AG04450 (cell line): ENCODE results near the gene CYGB. TPM values are rescaled to one million over a fixed set of nuclear protein-coding genes. Genes with fewer than 3 reads are reported as not detected.

Experiments used
- CTCF ChIA-PET: fragments of 300-600, 350-600 bp; formaldehyde crosslinking; extraction: SDS; loops from one replicate; lab custom pipeline; 2022; ENCODE audit warnings: antibody characterized with exemption, inconsistent platforms; lab: Charles Lee
- POLR2A ChIA-PET: fragments of 350-600 bp; formaldehyde crosslinking; extraction: SDS; loops from one replicate; lab custom pipeline; 2021; ENCODE audit warnings: antibody characterized with exemption, inconsistent platforms; lab: Yijun Ruan, JAX
- DNase-seq: peaks from one replicate; pipeline ENCODE4 v3.0.0-alpha.2; 2011; ENCODE audit warnings: low read depth, low spot score
- H3K27ac ChIP-seq: one replicate; pipeline ENCODE4 v1.5.1; 2012; ENCODE audit warnings: low read depth, low read length, control low read depth
- H3K27me3 ChIP-seq: one replicate; pipeline ENCODE4 v1.6.0; 2012; ENCODE audit warnings: low read length; ENCODE audit not compliant: control insufficient read depth, insufficient read depth
- H3K4me3 ChIP-seq: 2 replicates; pipeline ENCODE4 v1.5.1; 2011; ENCODE audit warnings: mild to moderate bottlenecking, low read depth, low read length, control low read depth
- H3K9me3 ChIP-seq: 2 replicates; pipeline ENCODE4 v1.5.1; 2012; ENCODE audit warnings: low read length; ENCODE audit not compliant: control insufficient read depth, insufficient read depth
- polyA plus RNA-seq: library from polyadenylated mRNA; depleted of rRNA; stranded (reverse); fragments of >200 nt; gene quantifications from 2 replicates; pipeline ENCODE4 v1.2.3, GENCODE V29; 2011
- TF ChIP-seq, protein P1 (sequence below): IDR thresholded peaks from 2 replicates; pipeline ENCODE4 v1.5.1; 2011; ENCODE audit warnings: low read depth, low read length, control low read depth, inconsistent platforms

CYGB gene
- polyA plus RNA-seq, 1 experiment = 7.4 TPM

DNA sequence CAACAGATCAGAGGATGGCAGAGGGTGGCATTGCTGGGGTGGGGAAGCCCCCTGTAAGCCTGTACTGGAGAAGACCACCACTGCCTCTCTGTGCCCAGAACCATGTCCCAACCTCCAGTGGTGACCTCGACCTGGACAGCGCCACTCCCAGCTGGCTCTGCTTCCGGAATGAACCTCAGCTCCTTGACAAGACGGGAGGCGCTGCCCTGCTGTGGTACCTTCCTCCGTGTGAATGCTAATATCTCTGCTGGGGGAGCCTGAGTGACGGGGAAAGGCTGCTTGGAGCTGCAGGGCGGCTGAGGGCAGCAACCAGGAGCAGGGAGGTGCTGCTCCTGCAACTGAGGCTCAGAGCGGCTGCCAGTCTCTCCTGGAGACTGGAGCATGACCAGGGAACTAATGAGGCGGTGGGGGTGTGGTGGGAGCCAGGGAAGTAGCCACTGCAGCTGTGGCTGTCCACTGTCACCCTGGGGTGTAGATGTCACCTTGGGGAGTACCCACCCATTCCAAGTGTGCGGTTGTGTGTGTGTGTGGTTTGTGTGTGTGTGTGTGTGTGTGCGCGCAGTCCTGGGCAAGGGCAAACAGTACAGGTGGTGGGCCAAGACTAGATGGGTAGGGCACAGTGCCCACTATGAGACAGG is 8.5 kb upstream of the CYGB start:
- DNase-seq = no peak
- ChIA-PET CTCF (interaction anchor here (0.7 to 4.8 kb wide), 11 partner anchors 11 to 169 kb away, joined by 3 to 41 read pairs (median 6); no protein-coding TSS in a partner anchor), POLR2A (interaction anchor here (0.5 to 1.7 kb wide), 11 partner anchors 9 to 1649 kb away, joined by 3 to 14 read pairs (median 5); partner anchors contain the start of genes CYGB and MFSD11)
- Histone ChIP-seq H3K27ac (peak overlapping the region; percentile 68), H3K4me3 (no peak overlapping the region), H3K9me3 (no peaks in the 10 kb centered on the region), H3K27me3 (peaks cover 2% of the 10 kb centered on the region)
- TF ChIP-seq, protein P1, sequence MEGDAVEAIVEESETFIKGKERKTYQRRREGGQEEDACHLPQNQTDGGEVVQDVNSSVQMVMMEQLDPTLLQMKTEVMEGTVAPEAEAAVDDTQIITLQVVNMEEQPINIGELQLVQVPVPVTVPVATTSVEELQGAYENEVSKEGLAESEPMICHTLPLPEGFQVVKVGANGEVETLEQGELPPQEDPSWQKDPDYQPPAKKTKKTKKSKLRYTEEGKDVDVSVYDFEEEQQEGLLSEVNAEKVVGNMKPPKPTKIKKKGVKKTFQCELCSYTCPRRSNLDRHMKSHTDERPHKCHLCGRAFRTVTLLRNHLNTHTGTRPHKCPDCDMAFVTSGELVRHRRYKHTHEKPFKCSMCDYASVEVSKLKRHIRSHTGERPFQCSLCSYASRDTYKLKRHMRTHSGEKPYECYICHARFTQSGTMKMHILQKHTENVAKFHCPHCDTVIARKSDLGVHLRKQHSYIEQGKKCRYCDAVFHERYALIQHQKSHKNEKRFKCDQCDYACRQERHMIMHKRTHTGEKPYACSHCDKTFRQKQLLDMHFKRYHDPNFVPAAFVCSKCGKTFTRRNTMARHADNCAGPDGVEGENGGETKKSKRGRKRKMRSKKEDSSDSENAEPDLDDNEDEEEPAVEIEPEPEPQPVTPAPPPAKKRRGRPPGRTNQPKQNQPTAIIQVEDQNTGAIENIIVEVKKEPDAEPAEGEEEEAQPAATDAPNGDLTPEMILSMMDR = no peak

DNA sequence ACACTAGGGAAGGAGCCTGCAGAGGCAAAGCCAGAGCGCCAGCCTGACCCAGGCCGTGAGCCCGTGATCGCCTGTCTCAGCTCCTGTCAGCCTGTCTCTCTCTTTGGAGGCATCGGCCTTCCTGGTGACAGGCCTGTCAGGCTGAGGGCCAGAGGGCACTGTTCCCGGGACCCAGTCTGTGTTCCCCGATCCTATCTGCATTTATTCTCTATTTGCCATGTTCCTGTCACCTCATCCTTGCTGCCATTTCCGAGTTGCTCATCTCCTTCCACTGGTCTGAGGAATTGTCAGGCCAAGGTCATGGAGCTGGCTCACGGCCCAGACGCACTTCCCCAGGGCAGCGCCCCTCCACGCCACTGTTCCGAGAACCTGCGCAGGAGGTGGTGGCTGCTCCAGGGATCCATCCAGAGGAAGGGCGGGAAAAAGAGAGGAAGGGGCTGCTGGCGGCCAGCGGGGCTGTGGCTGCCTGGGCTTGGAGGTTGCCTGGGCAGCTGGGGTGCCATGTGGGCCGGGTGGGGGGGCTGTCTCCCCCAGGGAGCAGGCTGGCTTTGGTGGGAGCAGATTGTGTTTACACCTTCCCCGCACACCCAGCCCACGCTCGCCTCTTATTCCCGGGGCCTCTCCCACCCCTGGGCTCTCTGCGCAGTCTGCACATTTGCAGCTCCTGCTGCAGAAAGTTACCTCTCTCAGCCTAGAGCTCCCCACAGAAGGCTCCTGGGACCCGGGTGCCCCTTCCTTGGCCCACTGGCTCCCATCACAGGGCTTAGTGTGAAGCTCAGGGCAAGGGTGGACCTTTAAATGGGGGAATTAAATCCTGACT is 7.2 kb upstream of the CYGB start:
- ChIA-PET CTCF (interaction anchor here (0.8 to 4.8 kb wide), 4 partner anchors 21 to 170 kb away, joined by 3 to 41 read pairs (median 6); no protein-coding TSS in a partner anchor), POLR2A (interaction anchor here (0.9 kb wide), 1 partner anchor 193 kb away, joined by 5 read pairs; the partner anchor contains the start of gene MFSD11)
- Histone ChIP-seq H3K4me3 (no peak overlapping the region), H3K27ac (no peak overlapping the region), H3K27me3 (peaks cover 2% of the 10 kb centered on the region), H3K9me3 (no peaks in the 10 kb centered on the region)
- TF ChIP-seq, protein P1 = no peak
- DNase-seq = no peak

DNA sequence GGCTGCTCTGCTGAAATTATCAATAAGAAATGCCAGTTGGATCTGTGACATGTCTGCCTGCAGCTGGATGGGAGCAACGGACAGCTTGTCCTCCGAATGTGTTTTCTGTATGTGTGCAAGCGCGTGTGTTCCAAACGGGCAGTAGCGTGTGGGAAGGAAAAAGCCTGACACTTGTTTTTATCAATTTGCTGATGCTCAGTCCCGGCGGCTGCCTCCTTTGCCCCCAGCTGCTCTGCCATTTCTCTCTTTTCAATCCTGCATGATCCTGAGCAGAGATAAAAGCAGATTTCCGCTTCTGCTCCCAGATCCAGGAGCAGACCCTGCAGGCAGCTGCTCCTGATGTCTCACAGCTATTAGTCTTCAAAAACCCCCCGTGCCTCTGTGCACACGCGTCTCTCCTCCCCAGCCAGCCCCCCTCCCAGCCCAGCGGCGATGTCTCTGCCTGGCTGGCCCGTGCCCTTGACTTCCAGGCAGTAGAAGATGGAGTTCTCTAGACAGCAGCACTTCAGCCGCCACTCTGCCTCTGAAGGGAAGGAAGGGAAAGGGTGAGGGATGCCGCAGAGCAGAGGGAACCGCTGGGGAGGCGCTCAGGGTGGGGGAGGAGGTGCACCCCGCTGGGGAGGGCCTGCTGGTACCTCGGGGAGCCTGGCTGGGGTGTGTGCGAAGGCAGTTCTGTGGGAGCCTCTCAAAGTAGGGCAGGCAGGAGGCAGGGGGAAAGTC is 6.5 kb upstream of the CYGB start:
- TF ChIP-seq, protein P1 = no peak
- Histone ChIP-seq H3K27ac (no peak overlapping the region), H3K27me3 (peaks cover 5% of the 10 kb centered on the region), H3K9me3 (no peaks in the 10 kb centered on the region), H3K4me3 (no peak overlapping the region)
- no peak for DNase-seq
- ChIA-PET POLR2A (no interaction called here), CTCF (interaction anchor here (0.8 to 4.8 kb wide), 3 partner anchors 20 to 80 kb away, joined by 3 to 41 read pairs (median 4); no protein-coding TSS in a partner anchor)

DNA sequence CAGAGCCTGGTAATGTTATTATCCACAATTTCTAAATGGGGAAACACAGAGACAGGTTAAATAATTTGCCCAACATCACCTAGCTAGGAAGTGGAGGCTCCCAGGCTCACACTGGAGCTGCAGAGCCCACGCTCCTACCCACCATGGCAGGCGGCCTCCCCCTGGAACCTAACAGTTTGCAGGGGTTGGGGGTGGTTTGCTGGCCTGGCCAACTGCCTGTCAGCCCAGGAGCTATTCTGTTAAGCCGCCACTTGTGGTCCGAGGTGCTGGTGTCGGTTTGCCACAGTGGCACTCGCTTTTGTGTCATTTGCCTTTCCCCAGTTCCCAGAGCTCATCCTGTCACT is 5.9 kb upstream of the CYGB start:
- no peak overlapping the region for H3K27ac ChIP-seq
- H3K27me3 ChIP-seq = peaks cover 10% of the 10 kb centered on the region
- ChIA-PET CTCF (interaction anchor here (1.8 to 4.8 kb wide), 2 partner anchors 20 to 80 kb away, joined by 4 to 41 read pairs; no protein-coding TSS in a partner anchor), POLR2A (no interaction called here)
- TF ChIP-seq, protein P1 = no peak
- DNase-seq = no peak
- H3K4me3 ChIP-seq = no peak overlapping the region
- no peaks in the 10 kb centered on the region for H3K9me3 ChIP-seq
